Measurements from ENCODE around the gene TBK1. TPM values are rescaled to one million over a fixed set of nuclear protein-coding genes. Genes with fewer than 3 reads are reported as not detected.

Gene TBK1
- total and polyA plus RNA-seq, 2 of the 13 experiments (the other 11 are each of a cell fraction or from before 2014, with no cell fraction given), result 10.3 to 25.2 TPM

DNA sequence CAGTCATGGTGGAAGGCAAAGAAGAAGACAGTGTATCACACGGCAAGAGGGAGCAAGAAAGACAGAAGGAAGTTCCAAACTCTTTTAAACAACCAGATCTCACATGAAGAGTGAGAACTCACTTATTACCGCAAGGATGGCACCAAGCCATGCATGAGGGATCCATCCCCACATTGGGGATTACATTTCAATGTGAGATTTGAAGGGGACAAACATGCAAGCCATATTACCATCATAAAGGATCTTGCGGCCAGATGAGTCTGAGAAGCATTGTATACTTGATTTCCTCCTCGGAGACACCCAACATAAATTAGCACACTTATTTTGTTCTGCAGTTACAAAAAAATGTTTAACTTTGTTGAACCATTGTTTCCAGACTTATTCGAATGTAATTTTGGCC, 66.5 kb downstream of the TBK1 start (continued):
- TF ChIP-seq ETV5 (CRISPR knock-in tag; IDR thresholded peaks at IDR 0.05; ENCODE audit: borderline replicate concordance), result no peak
- no peak for TF ChIP-seq HOXA5 (CRISPR knock-in tag; IDR thresholded peaks at IDR 0.05)

DNA sequence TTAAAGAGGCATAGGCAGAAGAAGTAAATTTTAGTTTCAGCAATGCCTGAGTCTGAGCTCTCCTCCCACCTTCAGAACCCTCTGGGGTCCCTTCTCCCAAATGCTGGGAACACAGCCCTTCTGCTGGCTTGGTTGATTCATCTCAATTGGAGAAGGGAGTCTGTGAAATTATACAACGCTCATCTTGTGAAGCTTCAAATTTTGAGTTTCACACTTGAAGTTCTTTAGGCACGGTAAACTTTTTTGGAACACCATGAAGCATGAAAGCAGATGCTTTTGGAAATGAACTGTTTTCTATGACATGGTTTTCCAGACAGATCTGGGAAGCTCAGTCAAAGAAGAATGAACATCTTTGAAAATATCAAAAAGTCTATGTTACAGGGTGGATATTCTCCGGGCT, 69.9 kb downstream of the TBK1 start:
- H3K9ac ChIP-seq (ENCODE audit: insufficient read depth, low read depth, low read length), result no peak overlapping the region
- DNase-seq (ENCODE audit: low spot score) (no peak), ATAC-seq (no peak), FAIRE-seq (no peak)
- H3K36me3 ChIP-seq (replicated peaks in 1 of 2; ENCODE audit: control insufficient read depth in 1 of 2, insufficient read depth in 2 of 2, low read length in 2 of 2), result no peaks in the 10 kb centered on the region
- TF ChIP-seq ZNF121 (CRISPR knock-in tag; IDR thresholded peaks at IDR 0.05), result no peak
- TF ChIP-seq SNAPC5 (CRISPR knock-in tag; IDR thresholded peaks at IDR 0.05; ENCODE audit: borderline replicate concordance), result no peak
- TF ChIP-seq TCF7L2 (IDR thresholded peaks at IDR 0.05; ENCODE audit: low read depth, low read length), result no peak
- no peak for TF ChIP-seq ZNF317 (CRISPR knock-in tag; IDR thresholded peaks at IDR 0.05)
- no peak for TF ChIP-seq FIP1L1 (IDR thresholded peaks at IDR 0.05; ENCODE audit: borderline replicate concordance, insufficient read depth, low read depth, low read length)
- TF ChIP-seq ZNF407 (CRISPR knock-in tag; IDR thresholded peaks at IDR 0.05; ENCODE audit: not compliant biosample characterization), result no peak
- no peak for TF ChIP-seq IKZF5 (CRISPR knock-in tag; IDR thresholded peaks at IDR 0.05)
- no peak for TF ChIP-seq KAT7 (CRISPR knock-in tag; IDR thresholded peaks at IDR 0.05; ENCODE audit: borderline replicate concordance)
- TF ChIP-seq ZEB1 (IDR thresholded peaks at IDR 0.05; ENCODE audit: insufficient replicate concordance, low read depth), result no peak
- no peak overlapping the region for H2AFZ ChIP-seq (ENCODE audit: low read length)
- ChIA-PET POLR2A (no interaction called here), CTCF (ENCODE audit: low intra/inter-chr PET ratio, low total read pairs) (no interaction called here)
- intact Hi-C loops (cut with micrococcal nuclease; ENCODE audit: unreplicated experiment) (no loop called here), in situ Hi-C loops (cut with HindIII; ENCODE audit: extremely low pct_ligation_motif_present, low pct_unique_long_range_greater_than_20kb) (no loop called here)
- H3K4me1 ChIP-seq (ENCODE audit: insufficient read depth, low read length), result 0 out of 2 replicates have a peak, but pooled peaks cover 8% of the 10 kb centered on the region
- no peak overlapping the region for H3K27ac ChIP-seq (ENCODE audit: extremely low read length, insufficient read depth, low read length)
- no peaks in the 10 kb centered on the region for H4K20me1 ChIP-seq (ENCODE audit: insufficient read depth, low read length)
- BruUV-seq (replicated peaks), result no TSS peak
- H3K9me3 ChIP-seq (ENCODE audit: low read length), result no peaks in the 10 kb centered on the region
- no peak overlapping the region for H3K4me2 ChIP-seq (ENCODE audit: low read depth, low read length)
- WGBS (ENCODE audit: low lambda C conversion rate), result 95% methylated on average over 3 of the region's 3 CpGs
- H3K4me3 ChIP-seq (replicated peaks in 1 of 3; ENCODE audit: insufficient read depth in 1 of 3, low read depth in 2 of 3, low read length in 3 of 3), result no peak overlapping the region
- H3K27me3 ChIP-seq (ENCODE audit: control insufficient read depth in 1 of 2, insufficient read depth in 2 of 2, low read length in 2 of 2), result no peaks in the 10 kb centered on the region
- H3K79me2 ChIP-seq (ENCODE audit: insufficient read depth, low read length), result no peaks in the 10 kb centered on the region
